ENCODE measurements around the gene ZNF385A. TPM values are rescaled to one million over a fixed set of nuclear protein-coding genes. Genes with fewer than 3 reads are reported as not detected.

The ZNF385A gene
- total and polyA plus RNA-seq, 2 of the 8 experiments (the other 6 are each of a cell fraction or from before 2014, with no cell fraction given), result 5.2 to 14.3 TPM

DNA sequence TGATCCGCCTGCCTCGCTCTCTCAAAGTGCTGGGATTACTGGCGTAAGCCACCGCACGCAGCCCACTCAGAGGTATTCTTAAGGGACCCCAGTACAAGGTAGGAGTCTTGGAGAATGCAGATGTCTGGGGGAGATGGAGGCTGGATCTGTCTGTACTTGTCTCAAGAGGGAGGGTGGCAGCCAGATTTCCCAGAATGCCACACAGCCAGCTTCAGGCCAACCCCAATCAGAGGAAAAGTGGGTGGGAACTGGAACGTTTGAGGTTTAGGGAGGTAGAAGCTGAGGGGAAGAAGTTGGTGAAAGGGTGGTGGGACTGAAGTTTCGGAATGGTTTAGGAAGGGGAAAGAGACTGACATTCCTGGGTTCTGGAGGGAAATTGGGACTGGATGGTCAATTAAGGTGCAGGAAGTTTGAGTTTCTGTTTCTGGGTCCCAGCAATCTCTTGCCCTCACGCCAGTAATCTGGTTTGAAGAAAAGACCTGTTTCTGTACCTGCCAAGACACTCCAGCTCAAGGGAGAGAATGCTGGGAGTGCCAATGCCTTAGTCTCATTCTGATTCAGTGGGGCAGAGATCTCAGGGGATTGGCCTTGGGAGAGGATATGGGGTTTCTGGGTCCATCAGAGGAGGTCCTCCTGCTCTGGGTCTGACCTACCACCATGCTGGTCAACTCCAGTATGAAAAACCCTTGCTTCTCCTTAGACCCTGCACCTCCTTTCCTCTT lies 8.1 kb upstream of the ZNF385A start (continued):
- TF ChIP-seq, protein P1, sequence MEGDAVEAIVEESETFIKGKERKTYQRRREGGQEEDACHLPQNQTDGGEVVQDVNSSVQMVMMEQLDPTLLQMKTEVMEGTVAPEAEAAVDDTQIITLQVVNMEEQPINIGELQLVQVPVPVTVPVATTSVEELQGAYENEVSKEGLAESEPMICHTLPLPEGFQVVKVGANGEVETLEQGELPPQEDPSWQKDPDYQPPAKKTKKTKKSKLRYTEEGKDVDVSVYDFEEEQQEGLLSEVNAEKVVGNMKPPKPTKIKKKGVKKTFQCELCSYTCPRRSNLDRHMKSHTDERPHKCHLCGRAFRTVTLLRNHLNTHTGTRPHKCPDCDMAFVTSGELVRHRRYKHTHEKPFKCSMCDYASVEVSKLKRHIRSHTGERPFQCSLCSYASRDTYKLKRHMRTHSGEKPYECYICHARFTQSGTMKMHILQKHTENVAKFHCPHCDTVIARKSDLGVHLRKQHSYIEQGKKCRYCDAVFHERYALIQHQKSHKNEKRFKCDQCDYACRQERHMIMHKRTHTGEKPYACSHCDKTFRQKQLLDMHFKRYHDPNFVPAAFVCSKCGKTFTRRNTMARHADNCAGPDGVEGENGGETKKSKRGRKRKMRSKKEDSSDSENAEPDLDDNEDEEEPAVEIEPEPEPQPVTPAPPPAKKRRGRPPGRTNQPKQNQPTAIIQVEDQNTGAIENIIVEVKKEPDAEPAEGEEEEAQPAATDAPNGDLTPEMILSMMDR (IDR thresholded peaks at IDR 0.05; ENCODE audit: control extremely low read depth in 1 of 3, insufficient read depth in 1 of 3, low read depth in 1 of 3, low read length in 3 of 3), result no peak
- no peak for TF ChIP-seq CBX5 (IDR thresholded peaks at IDR 0.05; ENCODE audit: low read depth, low read length)
- no peak for TF ChIP-seq CHD2 (IDR thresholded peaks at IDR 0.05; ENCODE audit: low read length)
- no peak for TF ChIP-seq EGR1 (IDR thresholded peaks at IDR 0.05; ENCODE audit: borderline replicate concordance, low read depth, low read length)
- TF ChIP-seq CEBPB (IDR thresholded peaks at IDR 0.05; ENCODE audit: low read depth, low read length), result no peak
- TF ChIP-seq SAP30 (IDR thresholded peaks at IDR 0.05; ENCODE audit: insufficient read depth, insufficient replicate concordance, low read length), result no peak
- no peak for TF ChIP-seq GABPA (IDR thresholded peaks at IDR 0.05; ENCODE audit: borderline replicate concordance, insufficient read depth, low read length)
- TF ChIP-seq SIX5 (IDR thresholded peaks at IDR 0.05; ENCODE audit: low read depth, low read length), result no peak
- no peak for TF ChIP-seq SP1 (IDR thresholded peaks at IDR 0.05; ENCODE audit: low read depth, low read length)
- TF ChIP-seq KDM5A (IDR thresholded peaks at IDR 0.05; ENCODE audit: low read length), result no peak
